Measurements from ENCODE around the gene ARMC5.
A peak's percentile ranks its signal among the peaks of the same experiment; 100 is the strongest.
"Not testable (repeated sequence)": the region's sequence is repeated elsewhere in the genome, so short reads cannot be mapped to it uniquely, and the experiment has no call there.

ARMC5 gene, protein sequence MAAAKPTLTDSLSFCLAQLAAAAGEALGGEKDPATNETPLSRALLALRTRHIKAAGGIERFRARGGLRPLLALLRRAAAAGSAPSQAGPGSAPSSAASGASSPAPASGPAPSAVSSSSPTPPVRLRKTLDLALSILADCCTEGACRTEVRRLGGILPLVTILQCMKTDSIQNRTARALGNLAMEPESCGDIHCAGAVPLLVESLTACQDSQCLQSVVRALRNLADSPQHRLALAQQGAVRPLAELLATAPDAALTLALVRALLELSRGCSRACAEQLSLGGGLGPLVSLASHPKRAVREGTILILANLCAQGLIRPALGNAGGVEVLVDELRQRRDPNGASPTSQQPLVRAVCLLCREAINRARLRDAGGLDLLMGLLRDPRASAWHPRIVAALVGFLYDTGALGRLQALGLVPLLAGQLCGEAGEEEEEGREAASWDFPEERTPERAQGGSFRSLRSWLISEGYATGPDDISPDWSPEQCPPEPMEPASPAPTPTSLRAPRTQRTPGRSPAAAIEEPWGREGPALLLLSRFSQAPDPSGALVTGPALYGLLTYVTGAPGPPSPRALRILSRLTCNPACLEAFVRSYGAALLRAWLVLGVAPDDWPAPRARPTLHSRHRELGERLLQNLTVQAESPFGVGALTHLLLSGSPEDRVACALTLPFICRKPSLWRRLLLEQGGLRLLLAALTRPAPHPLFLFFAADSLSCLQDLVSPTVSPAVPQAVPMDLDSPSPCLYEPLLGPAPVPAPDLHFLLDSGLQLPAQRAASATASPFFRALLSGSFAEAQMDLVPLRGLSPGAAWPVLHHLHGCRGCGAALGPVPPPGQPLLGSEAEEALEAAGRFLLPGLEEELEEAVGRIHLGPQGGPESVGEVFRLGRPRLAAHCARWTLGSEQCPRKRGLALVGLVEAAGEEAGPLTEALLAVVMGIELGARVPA

GRCh38 chr16:31458844-31459686 lies at the start of gene ARMC5:
Gene ARMC5 (plus strand): TSS chr16:31459501. CDS start chr16:31459525, 24 bp downstream.
- peak; percentile 98 for DNase-seq (ENCODE audit: low spot score)

DNA sequence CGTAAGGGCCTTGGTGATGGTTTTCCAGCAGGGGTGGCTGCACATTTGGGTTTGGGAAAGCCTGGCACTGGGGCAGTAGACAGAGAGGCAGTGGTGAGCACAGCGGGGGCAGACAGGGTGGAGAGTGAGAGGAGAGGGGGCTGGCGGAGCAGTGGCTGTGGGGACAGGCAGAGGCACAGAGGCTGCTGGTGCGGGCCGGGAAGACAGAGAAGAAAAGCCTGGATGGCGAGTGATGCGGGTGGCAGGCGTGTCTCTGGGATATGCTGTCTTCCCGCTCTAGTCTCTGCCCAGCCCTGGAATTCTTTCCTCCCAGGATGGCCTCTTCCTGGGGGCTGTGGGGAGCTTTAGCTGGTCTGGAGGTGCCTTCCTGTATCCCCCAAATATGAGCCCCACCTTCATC lies 49.2 kb upstream of the ARMC5 start:
- DNase-seq (ENCODE audit: low spot score), result no peak

DNA sequence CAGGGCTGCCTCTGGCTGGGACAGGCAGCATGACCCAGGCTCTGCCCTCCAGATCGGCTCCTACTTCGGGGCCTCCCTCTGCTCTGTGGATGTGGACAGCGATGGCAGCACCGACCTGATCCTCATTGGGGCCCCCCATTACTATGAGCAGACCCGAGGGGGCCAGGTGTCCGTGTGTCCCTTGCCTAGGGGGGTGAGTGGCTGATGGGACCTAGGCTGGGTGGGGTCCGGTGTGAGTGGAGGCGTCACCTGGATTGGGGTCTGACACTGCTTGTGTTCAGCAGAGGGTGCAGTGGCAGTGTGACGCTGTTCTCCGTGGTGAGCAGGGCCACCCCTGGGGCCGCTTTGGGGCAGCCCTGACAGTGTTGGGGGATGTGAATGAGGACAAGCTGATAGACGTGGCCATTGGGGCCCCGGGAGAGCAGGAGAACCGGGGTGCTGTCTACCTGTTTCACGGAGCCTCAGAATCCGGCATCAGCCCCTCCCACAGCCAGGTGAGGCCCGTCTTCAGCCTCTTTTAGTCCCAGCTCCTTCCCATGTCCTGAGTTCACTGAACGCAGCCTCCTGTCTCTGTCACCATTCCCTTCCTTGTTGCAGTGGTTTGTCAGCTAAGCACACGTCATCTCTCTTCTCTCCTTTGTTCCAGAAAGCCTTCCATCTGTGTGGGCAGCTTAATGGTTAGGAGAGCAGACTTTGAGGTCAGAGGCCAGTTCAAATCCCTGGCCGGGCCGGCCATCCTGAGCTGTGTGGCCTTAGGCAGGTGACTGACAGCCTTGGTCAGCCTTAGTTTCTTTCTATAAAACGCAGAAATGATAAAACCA lies 48.1 kb upstream of the ARMC5 start:
- no peak for DNase-seq (ENCODE audit: low spot score)

DNA sequence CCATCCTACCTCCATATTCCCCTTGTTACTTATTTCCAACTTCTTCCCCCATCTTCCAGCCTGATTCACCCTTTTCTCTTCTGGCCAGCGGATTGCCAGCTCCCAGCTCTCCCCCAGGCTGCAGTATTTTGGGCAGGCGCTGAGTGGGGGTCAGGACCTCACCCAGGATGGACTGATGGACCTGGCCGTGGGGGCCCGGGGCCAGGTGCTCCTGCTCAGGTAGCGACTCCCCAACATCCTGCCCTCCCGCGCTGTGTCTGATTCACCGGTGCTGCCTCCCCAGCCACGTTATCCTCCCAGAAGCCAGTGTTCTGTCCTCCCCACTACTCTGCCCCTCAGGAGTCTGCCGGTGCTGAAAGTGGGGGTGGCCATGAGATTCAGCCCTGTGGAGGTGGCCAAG lies 46.6 kb upstream of the ARMC5 start:
- DNase-seq (ENCODE audit: low spot score), result no peak

DNA sequence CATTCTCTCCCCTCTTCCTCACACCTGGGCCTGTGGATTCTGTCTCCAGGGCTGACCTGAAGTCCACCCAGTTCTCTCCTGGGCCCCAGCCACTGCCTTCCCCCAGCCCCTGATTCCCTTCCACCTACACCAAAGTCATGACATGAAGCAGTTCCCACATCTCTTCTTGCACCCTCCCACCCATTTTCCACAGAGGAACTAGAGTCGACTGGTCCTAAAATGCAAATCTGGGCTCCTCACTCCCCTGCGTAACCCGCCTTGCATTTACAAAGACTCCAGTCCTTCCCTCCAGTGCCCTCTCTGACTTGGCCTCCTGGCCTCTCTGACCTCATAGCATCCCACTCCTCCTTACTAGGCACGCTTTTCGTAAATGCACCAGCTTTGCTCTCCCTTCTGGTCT lies 45.9 kb upstream of the ARMC5 start:
- DNase-seq (ENCODE audit: low spot score), result no peak

GRCh38 chr16:31413943-31414342 lies 45.4 kb upstream of the ARMC5 start:
- DNase-seq (ENCODE audit: low spot score), result no peak

DNA sequence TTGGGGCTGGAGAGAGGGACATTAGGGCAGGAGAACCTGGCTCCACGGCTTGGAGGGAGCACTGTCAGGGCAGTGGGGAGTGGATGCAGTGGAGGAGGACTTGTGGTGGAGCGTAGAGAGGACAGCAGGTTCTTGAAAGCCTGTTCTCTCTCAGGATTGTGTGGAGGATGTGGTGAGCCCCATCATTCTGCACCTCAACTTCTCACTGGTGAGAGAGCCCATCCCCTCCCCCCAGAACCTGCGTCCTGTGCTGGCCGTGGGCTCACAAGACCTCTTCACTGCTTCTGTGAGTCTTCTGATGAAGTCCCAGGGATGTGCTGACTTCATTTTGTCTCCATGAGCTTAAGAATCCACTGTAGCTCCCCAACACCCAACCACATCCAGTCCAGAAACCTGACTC lies 44.6 kb upstream of the ARMC5 start:
- no peak for DNase-seq (ENCODE audit: low spot score)

GRCh38 chr16:31416371-31416770 lies 42.9 kb upstream of the ARMC5 start:
- DNase-seq (ENCODE audit: low spot score), result no peak

DNA sequence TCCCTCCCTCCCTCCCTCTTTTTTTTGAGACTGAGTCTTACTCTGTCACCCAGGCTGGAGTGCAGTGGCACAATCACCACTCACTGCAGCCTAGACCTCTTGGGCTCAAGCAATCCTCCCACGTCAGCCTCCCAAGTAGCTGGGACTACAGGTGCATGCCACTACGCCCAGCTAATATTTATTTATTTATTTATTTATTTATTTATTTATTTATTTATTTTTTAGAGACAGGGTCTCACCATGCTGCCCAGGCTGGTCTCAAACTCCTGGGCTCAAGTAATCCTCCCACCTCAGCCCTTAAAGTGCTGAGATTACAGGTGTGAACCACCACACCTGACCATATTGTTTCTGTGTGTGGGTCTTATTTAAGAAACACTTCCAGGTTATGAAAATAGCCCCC lies 42.3 kb upstream of the ARMC5 start:
- DNase-seq (ENCODE audit: low spot score), result not testable (repeated sequence)

DNA sequence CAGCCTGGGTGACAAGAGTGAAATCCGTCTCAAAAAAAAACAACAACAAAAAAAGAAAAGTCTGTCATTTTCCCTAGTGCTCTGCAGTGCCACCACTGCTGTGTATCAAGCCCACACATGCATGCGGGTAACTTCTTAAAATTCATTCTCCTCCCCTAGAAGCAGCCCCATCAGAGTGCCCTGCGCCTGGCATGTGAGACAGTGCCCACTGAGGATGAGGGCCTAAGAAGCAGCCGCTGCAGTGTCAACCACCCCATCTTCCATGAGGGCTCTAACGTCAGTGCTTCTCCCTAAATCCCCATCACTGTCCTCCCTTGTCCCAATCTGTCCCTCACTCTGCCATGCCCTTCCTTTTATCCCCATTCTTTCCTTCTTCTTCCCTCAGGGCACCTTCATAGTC lies 41.4 kb upstream of the ARMC5 start:
- no peak for DNase-seq (ENCODE audit: low spot score)

- no peak for DNase-seq (ENCODE audit: low spot score)
Measured at GRCh38 chr16:31420037-31420436, 39.3 kb upstream of the ARMC5 start.

DNA sequence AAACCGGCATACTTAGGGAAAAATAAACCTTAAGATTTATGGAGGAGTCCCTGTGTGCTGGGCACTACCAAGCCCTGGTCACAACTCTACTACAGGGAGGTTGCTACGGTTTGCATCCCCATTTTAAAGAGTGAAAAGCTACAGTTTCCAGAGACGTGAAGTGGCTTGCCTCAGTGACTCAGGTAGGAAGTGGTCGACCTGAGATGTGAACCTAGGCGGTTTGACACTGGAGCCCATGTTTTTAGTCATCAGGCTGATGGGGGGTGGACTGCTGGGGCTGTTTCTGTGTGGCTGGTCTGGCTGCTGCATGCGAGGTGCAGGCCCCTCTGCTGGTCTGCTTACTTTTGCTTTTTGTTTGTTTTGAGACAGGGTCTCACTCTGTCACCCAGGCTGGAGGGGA lies 37.7 kb upstream of the ARMC5 start:
- no peak for DNase-seq (ENCODE audit: low spot score)

DNA sequence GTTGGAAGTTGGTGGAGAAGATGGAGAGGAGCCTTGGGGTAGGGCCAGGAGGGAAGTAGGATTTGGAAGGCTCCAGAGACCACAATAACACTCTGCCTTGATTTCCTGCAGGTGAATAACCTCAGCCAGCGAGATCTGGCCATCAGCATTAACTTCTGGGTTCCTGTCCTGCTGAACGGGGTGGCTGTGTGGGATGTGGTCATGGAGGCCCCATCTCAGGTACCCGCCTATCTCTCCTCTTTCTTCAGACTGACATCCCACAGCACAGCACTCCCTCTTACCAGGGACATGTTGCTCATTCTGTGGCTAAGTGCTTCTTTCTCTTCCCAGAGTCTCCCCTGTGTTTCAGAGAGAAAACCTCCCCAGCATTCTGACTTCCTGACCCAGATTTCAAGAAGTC lies 36.1 kb upstream of the ARMC5 start:
- DNase-seq (ENCODE audit: low spot score), result no peak

DNA sequence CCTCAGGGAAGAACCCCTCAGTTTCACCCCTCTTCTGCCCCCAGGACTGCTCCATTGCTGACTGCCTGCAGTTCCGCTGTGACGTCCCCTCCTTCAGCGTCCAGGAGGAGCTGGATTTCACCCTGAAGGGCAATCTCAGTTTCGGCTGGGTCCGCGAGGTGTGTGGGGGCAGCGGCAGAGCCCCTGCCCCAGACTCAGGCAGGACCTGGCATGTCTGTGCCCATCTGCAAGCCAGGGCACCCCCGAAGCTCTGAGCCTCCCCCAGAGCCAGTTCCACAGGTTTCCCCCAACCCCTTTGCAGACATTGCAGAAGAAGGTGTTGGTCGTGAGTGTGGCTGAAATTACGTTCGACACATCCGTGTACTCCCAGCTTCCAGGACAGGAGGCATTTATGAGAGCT lies 35.5 kb upstream of the ARMC5 start:
- DNase-seq (ENCODE audit: low spot score), result no peak

DNA sequence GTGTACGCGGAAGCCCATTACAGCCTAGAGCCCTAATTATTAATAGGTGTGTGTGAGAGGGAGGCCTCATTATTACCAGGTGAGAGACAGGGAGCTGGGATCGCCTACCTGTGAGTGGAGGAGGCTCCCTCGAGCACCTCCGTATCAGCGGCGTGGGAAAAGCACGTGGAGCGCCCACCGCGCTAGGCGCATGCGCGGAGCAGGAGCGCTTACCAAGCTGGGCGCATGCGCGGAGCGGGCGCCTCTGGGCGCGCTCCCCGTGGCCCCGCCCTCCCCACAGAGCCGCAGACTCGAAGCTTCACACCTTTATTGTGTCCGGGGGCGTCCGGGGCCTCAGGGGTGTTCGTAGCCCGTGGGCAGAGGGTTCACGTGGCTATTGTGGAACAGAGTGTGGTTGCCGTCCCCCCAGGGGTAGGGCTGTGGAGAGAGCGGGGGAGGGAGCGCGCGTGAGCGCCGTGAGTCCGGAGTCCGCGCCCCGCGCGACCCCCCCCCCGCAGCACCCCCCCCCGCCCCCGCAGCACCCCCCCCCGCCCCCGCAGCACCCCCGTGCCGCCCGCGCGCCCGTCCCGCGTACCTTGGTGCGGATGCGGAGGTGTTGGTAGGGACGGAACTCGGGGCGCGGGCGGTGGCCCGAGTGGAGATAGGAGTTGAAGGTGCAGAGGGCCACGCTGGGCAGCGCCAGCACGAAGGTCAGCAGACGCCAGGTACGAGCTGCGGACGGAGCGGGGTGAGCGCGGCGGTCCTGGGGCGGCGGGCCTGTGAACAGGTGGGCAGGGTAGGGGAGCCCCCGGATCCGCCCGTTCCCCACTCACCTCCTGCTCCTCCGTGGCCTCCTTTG lies 31.6 kb upstream of the ARMC5 start:
- DNase-seq (ENCODE audit: low spot score), result peak; percentile 83

DNA sequence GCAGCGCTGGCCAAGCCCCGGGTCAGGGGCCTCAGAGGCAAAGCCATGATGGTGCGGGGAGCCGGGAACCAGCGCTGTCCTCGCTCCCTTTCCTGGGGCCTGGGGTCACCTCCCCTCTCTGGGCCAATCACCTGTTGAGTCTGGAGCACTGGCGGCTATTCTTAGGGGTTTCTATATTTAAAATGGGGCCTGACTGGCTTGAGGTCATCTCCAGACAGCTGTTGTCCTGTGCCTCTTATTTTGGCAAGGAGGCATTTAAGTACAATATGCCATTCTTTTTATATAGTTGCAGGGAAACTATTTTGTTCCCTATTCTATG lies 31.1 kb upstream of the ARMC5 start, which contains the start of gene COX6A2:
Gene COX6A2, minus strand, starts transcription at position 82 of the 319 bp plus-strand sequence. Its CDS starts 35 bp downstream, at position 47.
- no peak for DNase-seq (ENCODE audit: low spot score)

DNA sequence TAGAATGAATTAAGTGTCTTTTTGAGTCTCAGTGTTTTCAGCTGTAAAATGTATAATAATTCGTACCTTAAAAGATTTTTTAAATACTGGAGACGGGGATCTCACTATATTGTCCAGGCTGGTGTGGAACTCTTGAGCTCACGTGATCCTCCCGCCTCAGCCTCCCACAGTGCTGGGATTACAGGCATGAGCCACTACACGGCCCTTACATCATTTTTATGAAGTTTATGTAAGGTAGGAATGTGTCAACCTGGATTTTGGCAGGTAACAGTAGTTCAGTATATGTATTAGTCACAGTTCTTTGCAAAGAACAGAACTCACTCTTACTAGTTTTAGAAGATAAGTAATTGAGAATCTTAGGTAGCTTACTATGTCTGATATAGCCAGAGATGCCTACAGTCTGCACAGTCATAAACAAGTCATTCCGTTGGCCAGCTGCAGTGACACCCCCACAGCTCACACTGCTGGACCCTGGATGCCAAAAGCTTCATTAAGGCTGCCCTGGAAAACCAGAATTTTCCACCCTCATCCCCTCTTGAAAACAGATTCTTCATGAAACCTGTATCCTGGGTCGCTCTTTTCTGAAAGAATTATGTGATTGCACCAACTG lies 30.6 kb upstream of the ARMC5 start:
- no peak for DNase-seq (ENCODE audit: low spot score)

GRCh38 chr16:31429314-31429713 lies 30.0 kb upstream of the ARMC5 start:
- no peak for DNase-seq (ENCODE audit: low spot score)

GRCh38 chr16:31429796-31430195 lies 29.5 kb upstream of the ARMC5 start:
- no peak for DNase-seq (ENCODE audit: low spot score)
